GM12891 (cell line): ENCODE measurements around the gene XXYLT1.

Source experiments
- POLR2A ChIP-seq: IDR thresholded peaks from 2 replicates; pipeline ENCODE4 v1.6.1; 2011; ENCODE audit warnings: low read depth, low read length, control low read depth
- POLR2AphosphoS5 ChIP-seq: IDR thresholded peaks from 2 replicates; pipeline ENCODE4 v1.6.1; 2011; ENCODE audit warnings: low read depth, low read length, control low read depth

DNA sequence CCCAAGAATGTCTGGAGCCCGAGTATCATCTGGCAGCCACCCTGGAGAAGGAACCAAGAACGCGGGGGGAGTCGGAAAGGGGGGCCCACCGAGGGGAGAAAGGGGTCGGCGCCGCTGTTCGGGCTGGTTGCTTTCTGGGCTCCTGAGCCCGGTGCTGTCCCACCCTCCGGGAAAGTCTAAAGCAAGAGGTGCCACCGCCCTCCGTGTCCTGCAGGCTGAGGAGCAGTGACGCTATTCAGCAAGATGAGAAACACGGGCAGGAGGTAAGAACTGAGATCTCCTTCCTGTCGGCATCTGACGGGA, 234.8 kb downstream of the XXYLT1 start:
- TF ChIP-seq POLR2AphosphoS5 (no peak), POLR2A (no peak)
